ENCODE measurements around the gene HTR1D.

DNA sequence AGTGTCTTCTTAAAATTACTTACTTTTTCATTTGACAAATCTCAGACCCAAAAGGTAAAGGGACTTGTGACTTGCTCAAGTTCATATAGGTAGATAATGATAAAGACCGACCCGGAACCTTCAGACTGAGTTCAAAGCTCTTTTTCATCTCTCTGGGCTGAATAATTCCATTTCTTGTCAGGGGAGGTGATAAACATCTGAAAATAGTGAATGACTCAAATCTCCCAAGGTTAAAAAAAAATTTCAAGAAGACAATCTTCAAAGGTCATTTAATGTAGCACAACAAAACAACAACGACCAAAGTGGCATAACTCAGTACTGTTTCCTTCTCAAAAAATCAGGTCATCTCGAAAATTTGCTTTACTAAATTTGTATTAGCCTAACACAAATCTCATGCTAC lies 69.2 kb downstream of the HTR1D start:
- TF ChIP-seq CTCF (conservative IDR thresholded peaks at IDR 0.05; ENCODE audit: low read length) (no peak), EZH2phosphoT487 (IDR thresholded peaks at IDR 0.05; ENCODE audit: borderline replicate concordance) (no peak)

Data from Loucy (cell line).